GM12891 (cell line): ENCODE measurements around the gene NDUFB11.
"Not testable (repeated sequence)": the region's sequence is repeated elsewhere in the genome, so short reads cannot be mapped to it uniquely, and the experiment has no call there.

ENCODE experiments used
- DNase-seq: peaks from one replicate; pipeline ENCODE4 v3.0.0; 2011; ENCODE audit warnings: low spot score; ENCODE audit not compliant: insufficient read length
- FAIRE-seq: peaks from 2 replicates; lab custom pipeline; 2011; peaks lifted over from hg19 to GRCh38; lab: Jason Lieb, UNC
- PAX5 ChIP-seq: IDR thresholded peaks from 2 replicates; pipeline ENCODE4 v1.6.1; 2011; ENCODE audit warnings: low read length, moderate library complexity, mild to moderate bottlenecking; ENCODE audit not compliant: insufficient read depth, severe bottlenecking
- POLR2A ChIP-seq: IDR thresholded peaks from 2 replicates; pipeline ENCODE4 v1.6.1; 2011; ENCODE audit warnings: low read depth, low read length, control low read depth
- POLR2AphosphoS5 ChIP-seq: IDR thresholded peaks from 2 replicates; pipeline ENCODE4 v1.6.1; 2011; ENCODE audit warnings: low read depth, low read length, control low read depth
- POU2F2 ChIP-seq: IDR thresholded peaks from 2 replicates; pipeline ENCODE4 v1.6.1; 2011; ENCODE audit warnings: low read depth, mild to moderate bottlenecking, control low read depth, low read length, moderate library complexity
- SPI1 ChIP-seq: IDR thresholded peaks from 2 replicates; pipeline ENCODE4 v1.6.1; 2011; ENCODE audit warnings: low read depth, low read length, control low read depth
- TAF1 ChIP-seq: IDR thresholded peaks from 2 replicates; pipeline ENCODE4 v1.6.1; 2011; ENCODE audit warnings: low read depth, low read length, control low read depth

NDUFB11 gene

GRCh38 chrX:47129157-47129898 is 15.2 kb downstream of the NDUFB11 start:
- peak; percentile 95 for TF ChIP-seq TAF1
- peak; percentile 87 for TF ChIP-seq POLR2A
- TF ChIP-seq PAX5 = no peak
- no peak for TF ChIP-seq POU2F2
- TF ChIP-seq SPI1 = no peak
- peak; percentile 77 for TF ChIP-seq POLR2AphosphoS5
- FAIRE-seq = peak; percentile 95
- DNase-seq = peak; percentile 42

DNA sequence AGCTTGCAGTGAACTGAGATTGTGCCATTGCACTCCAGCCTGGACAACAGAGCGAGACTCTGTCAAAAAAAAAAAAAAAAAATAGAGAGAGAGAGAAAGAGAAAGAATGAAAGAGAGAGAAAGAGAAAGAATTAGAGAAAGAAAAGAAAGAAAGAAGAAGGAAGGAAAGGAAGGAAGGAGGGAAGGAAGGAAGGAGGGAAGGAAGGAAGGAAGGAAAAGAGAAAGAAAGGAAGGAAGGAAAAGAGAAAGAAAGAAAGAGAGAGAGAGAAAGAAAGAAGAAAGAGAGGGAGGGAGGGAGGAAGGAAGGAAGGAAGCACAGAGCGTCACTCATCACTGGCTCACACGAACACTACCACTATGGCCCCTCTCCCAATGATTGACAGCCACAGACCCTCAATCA is 20.0 kb downstream of the NDUFB11 start:
- not testable (repeated sequence) for FAIRE-seq

DNA sequence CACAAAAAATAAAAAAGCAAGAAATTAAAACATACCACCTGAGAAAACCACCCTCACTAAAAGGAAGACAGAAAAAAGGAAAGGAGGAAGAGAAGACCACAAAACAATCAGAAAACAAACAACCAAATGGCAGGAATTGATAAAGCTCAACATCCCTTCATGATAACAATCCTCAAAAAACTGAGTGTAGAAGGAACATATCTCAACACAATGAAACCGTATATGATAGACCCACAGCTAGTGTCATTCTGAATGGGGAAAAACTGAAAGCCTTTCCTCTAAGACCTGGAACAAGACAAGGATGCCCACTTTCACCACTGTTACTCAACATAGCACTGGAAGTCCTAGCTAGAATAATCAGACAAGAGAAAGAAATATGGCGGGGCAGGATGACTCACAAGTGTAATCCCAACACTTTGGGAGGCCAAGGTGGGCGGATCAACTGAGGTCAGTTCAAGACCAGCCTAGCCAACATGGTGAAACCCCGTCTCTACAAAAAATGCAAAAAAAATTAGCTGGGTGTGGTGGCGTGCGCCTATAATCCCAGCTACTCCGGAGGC is 27.9 kb downstream of the NDUFB11 start:
- not testable (repeated sequence) for FAIRE-seq, DNase-seq

More for the DNA sequence above, 20.0 kb downstream of the NDUFB11 start:
- not testable (repeated sequence) for DNase-seq

- no peak for TF ChIP-seq POLR2AphosphoS5
- no peak for TF ChIP-seq PAX5
- no peak for TF ChIP-seq SPI1
- TF ChIP-seq TAF1 = no peak
- no peak for TF ChIP-seq POLR2A
- no peak for TF ChIP-seq POU2F2
- FAIRE-seq (no peak), DNase-seq (no peak)
Measured at GRCh38 chrX:47112316-47112954, 32.1 kb downstream of the NDUFB11 start.

DNA sequence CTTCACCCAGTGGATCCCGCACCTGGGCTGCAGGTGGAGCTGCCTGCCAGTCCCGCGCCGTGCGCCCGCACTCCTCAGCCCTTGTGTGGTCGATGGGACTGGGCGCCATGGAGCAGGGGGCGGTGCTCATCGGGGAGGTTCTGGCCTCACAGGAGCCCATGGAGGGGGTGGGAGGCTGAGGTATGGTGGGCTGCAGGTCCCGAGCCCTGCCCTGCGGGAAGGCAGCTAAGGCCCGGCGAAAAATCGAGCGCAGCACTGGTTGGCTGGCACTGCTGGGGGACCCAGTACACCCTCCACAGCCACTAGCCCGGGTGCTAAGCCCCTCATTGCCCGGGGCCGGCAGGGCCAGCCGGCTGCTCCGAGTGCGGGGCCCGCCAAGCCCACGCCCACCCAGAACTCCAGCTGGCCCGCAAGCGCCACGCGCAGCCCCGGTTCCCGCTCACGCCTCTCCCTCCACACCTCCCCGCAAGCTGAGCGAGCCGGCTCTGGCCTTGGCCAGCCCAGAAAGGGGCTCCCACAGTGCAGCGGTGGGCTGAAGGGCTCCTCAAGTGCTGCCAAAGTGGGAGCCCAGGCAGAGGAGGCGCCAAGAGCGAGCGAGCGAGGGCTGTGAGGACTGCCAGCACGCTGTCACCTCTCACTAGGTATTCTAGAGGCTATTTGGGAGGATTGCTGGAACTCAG is 33.4 kb downstream of the NDUFB11 start:
- FAIRE-seq, DNase-seq: not testable (repeated sequence)

DNA sequence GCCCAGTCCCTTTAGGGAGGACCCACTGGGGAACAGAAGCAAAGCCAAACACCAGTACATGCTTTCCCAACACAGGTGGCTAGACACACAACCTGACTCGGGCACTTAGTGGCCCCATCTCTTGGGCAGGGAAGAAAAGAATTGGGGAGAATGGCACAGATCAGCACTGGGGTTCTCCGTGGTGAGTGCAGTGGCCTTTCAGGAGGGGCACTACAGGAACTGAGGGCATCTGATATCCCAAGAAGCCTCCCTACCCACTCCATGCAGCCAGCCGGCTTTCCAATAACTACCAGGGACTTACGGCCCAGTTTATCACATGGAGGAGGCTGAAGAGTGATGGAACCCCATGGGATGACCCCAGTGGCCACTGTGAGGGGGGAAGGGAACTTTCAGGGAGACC is 43.3 kb downstream of the NDUFB11 start:
- no peak for FAIRE-seq
- DNase-seq = no peak
- TF ChIP-seq PAX5 (no peak), SPI1 (no peak), TAF1 (no peak), POLR2A (no peak), POLR2AphosphoS5 (no peak), POU2F2 (no peak)

DNA sequence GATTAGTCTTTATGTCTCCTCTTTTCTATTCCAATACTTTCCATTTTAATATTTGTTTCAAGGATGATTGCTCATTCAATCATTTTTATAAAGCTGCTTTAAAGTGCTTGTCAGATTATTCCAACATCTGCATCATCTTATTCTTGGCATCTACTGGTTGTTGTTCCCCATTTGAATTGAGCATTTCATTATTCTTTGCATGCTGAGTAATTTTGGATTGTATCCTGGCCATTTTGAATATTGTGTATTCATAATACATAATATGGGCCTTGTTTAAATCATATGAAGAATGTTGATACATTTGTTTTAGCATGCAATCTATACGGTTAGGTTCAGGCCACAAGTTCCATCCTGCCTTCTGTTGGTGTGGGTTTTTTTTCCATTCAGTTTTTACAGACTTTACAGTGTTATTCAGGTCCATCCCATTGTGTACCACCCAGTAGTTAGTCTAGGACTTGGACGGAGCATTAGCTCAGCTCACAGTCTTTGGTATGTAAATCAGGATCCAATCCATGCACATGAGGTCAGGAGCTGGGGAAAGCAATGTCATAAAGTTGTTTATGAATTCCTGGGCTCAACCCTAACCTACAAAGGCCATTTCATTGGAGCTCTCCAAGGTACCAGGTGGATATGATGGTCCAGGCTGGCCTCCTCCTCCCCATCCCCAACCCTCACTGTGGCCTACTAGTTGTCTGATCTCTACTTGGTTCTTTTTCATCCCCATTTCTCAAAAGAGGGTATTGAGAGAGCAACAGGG is 46.0 kb downstream of the NDUFB11 start:
- DNase-seq (no peak), FAIRE-seq (no peak)
- TF ChIP-seq TAF1 = no peak
- TF ChIP-seq POLR2AphosphoS5 = no peak
- TF ChIP-seq POU2F2 = no peak
- TF ChIP-seq PAX5 = no peak
- TF ChIP-seq SPI1 = no peak
- TF ChIP-seq POLR2A = no peak

DNA sequence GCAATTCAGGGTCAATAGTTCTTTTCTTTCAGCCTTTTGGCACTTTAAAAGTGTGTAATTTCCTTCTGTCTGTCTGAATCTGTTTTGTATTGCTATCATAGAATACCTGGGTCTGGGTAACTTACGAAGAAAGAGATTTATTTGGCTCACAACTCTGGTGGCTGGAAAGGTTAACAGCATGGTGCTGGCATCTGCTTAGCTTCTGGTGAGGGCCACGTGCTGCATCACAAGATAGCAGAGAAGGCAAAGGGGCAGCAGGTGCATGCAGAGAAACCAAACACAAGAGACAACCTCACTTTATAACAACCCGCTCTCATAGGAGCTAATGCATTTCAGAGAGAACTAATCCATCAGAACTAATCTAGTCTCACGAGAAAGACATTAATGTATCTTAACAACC is 47.5 kb downstream of the NDUFB11 start:
- DNase-seq = no peak
- FAIRE-seq = no peak
- no peak for TF ChIP-seq SPI1
- no peak for TF ChIP-seq POLR2A
- no peak for TF ChIP-seq TAF1
- no peak for TF ChIP-seq PAX5
- TF ChIP-seq POLR2AphosphoS5 = no peak
- TF ChIP-seq POU2F2 = no peak

- TF ChIP-seq TAF1 (no peak), POU2F2 (no peak), SPI1 (no peak)
- DNase-seq (no peak), FAIRE-seq (no peak)
Measured at GRCh38 chrX:47093860-47094259, 50.6 kb downstream of the NDUFB11 start.

DNA sequence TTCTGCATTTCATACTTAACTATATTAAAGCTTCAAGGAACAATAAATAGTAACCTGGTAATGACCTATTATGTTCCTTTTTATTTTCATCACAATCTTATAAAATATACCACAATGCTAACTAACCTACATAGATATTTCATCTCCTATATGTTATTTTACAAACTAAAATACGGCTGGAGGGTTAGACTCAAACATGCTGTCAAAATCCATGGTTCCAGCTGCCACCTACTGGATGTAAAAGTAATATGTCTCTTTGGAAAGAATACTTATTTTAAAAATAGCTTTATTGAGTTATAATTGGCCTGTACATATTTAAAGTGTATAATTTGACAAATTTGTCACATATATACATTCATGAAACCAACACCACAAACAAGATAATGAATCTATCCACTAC is 51.3 kb downstream of the NDUFB11 start:
- FAIRE-seq = peak; percentile 48
- TF ChIP-seq POU2F2 (no peak), POLR2AphosphoS5 (no peak), SPI1 (no peak), TAF1 (no peak), POLR2A (no peak), PAX5 (no peak)
- DNase-seq = no peak
